ENCODE data around the gene ALDH3B2.

The ALDH3B2 gene

GRCh38 chr11:67644472-67645418 lies 29.7 kb downstream of the ALDH3B2 start:
- H3K27me3 ChIP-seq (replicated peaks), result no peaks in the 10 kb centered on the region
- no peaks in the 10 kb centered on the region for H3K36me3 ChIP-seq (replicated peaks)
- no peak overlapping the region for H3K27ac ChIP-seq
- in situ Hi-C loops (cut with HindIII; ENCODE audit: low pct_ligation_motif_present, low sequenced_read_pairs), result no loop called here
- DNase-seq, result no peak
- no peak overlapping the region for H3K4me3 ChIP-seq (ENCODE audit: low read depth, low read length)
- TF ChIP-seq CTCF (IDR thresholded peaks at IDR 0.05; ENCODE audit: low read depth, low read length, missing control alignments), result no peak

- DNase-seq, result no peak
- H3K4me3 ChIP-seq (ENCODE audit: low read depth, low read length), result no peak overlapping the region
- in situ Hi-C loops (cut with HindIII; ENCODE audit: low pct_ligation_motif_present, low sequenced_read_pairs), result no loop called here
- peak; percentile 51 for TF ChIP-seq CTCF (IDR thresholded peaks at IDR 0.05; ENCODE audit: low read depth, low read length, missing control alignments)
- H3K27me3 ChIP-seq (replicated peaks), result no peaks in the 10 kb centered on the region
- no peaks in the 10 kb centered on the region for H3K36me3 ChIP-seq (replicated peaks)
- H3K27ac ChIP-seq, result no peak overlapping the region
These were observed 30.4 kb downstream of the ALDH3B2 start for GRCh38 chr11:67644042-67644441.

DNA sequence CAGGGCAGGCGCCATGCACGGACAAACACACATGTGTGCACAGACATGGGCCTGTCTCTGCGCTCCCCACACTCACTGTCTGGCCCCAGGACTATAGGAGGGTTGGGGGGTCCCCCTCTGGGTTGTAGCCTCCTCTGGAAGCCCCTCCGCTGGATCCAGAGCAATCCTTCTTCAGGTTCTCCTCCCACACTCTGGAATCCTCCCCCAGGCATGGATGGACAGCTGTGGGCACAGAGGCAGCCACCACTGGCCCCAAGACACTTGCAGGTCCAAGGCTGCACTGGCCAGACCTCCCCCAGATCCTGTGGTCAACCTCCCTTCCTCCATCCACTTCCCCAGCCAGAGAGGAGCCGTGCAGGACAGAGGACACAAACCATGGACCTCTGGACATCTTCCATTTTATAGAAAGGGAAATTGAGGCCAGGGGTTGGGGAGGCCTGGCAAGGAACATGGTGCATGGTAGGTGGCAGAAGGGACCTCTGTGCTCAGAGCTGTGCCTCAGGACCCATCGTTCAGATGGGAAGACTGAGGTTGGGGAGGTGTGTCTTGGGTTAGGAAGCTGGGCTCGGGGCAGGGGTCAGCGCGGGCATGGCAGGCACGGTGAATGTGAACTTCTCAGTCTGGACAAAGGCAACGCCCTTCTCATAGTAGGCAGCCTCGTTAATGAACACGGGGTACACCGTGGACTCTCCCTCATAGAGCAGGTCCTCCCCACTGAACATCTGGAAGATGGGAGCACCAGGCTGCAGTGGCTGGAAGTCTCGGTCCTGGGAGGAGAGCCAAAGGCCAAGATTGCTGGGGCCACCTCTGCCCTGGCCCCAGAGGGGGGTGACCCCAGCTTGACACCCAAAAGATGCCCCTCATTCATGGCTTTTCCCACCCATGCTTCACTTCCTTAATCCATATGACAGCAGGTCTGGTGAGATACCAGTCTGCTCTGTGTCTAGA lies 32.0 kb downstream of the ALDH3B2 start:
- Histone ChIP-seq H3K27me3 (replicated peaks) (no peaks in the 10 kb centered on the region), H3K36me3 (replicated peaks) (no peaks in the 10 kb centered on the region), H3K4me3 (ENCODE audit: low read depth, low read length) (no peak overlapping the region), H3K27ac (no peak overlapping the region)
- no peak for DNase-seq
- TF ChIP-seq CTCF (IDR thresholded peaks at IDR 0.05; ENCODE audit: low read depth, low read length, missing control alignments), result no peak
- in situ Hi-C loops (cut with HindIII; ENCODE audit: low pct_ligation_motif_present, low sequenced_read_pairs), result no loop called here

DNA sequence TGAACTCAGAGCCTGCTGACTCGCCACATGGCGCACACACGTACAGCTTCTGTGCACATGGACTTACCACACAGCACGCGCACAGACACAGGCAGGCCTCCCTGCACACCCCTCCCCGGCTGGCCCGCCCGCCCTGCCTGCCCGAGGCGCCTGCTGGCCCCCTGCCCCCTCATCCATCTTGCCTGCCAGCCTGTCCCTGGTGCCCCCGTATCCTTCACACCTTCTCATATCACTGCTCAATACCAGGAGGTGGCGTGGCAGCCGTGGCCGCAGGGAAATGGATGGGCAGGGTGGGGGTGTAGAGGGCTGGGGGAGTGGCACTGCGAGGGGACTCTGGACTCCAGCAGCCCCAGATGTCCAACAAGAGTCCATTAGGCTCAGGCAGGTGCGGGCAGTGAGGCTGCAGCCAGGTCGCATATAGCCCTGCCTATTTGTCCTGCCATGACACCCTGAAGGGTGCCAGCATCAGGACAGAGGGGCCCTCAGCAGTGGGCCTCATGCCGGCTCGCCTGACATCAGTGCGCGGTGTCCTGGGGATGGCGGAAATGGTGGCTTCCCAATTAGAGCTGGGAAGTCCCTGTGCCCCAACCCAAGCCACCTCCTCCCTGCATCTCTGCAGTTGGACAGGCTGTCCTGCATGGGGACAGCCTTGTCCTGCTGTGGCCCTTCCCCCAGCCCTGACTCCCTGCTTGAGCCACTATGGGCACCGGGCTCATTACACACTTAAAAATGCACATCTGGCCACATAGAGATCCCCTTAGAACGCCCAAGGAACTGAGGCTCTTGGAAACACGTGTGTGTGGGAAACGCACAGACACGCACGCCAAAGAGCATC lies 32.9 kb downstream of the ALDH3B2 start:
- no peak overlapping the region for H3K4me3 ChIP-seq (ENCODE audit: low read depth, low read length)
- no peaks in the 10 kb centered on the region for H3K36me3 ChIP-seq (replicated peaks)
- no peaks in the 10 kb centered on the region for H3K27me3 ChIP-seq (replicated peaks)
- DNase-seq, result no peak
- no peak overlapping the region for H3K27ac ChIP-seq
- no peak for TF ChIP-seq CTCF (IDR thresholded peaks at IDR 0.05; ENCODE audit: low read depth, low read length, missing control alignments)
- in situ Hi-C loops (cut with HindIII; ENCODE audit: low pct_ligation_motif_present, low sequenced_read_pairs), result no loop called here

GRCh38 chr11:67640758-67641337 lies 33.6 kb downstream of the ALDH3B2 start:
- H3K27me3 ChIP-seq (replicated peaks), result no peaks in the 10 kb centered on the region
- no peak overlapping the region for H3K27ac ChIP-seq
- H3K36me3 ChIP-seq (replicated peaks), result no peaks in the 10 kb centered on the region
- H3K4me3 ChIP-seq (ENCODE audit: low read depth, low read length), result no peak overlapping the region
- DNase-seq, result no peak
- no peak for TF ChIP-seq CTCF (IDR thresholded peaks at IDR 0.05; ENCODE audit: low read depth, low read length, missing control alignments)
- in situ Hi-C loops (cut with HindIII; ENCODE audit: low pct_ligation_motif_present, low sequenced_read_pairs), result no loop called here
